ENCODE results near the gene BCL2L12.
A peak's percentile ranks its signal among the peaks of the same experiment; 100 is the strongest.

Gene BCL2L12

GRCh38 chr19:49641688-49642491 is 23.8 kb upstream of the BCL2L12 start, which contains the start of gene SCAF1:
Gene SCAF1, plus strand, starts transcription at chr19:49642209. Its CDS starts 2,818 bp downstream, at chr19:49645027.
- peak; percentile 93 to 100 (median 99) for DNase-seq

DNA sequence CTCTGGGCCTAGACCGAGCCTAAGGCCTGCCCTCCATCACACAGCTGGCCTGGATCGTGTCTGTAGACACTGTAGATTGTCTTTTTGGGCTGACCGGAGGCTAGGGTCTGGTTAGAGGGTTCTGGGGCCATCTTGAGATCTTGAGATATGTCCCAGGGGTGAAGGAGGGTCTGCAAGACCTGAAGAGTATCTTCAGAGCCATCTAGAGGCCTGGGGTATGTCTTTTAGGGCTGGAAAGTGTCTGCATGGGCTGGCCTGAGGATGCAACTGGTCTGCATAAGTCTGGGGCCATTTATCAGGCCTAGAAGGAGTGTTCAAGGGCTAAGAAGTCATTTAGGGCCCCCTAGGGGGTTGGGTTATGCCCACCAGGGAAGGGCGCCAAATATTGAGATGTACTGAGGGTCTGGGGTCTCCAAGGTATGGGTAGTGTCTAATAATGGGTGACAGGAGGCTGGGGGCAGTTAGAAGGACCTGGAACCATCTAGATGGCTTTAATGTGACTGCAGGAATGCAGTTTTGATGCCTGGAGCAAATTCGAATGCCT is 23.2 kb upstream of the BCL2L12 start:
- no peak for DNase-seq

- DNase-seq: no peak
These were observed 22.3 kb upstream of the BCL2L12 start for GRCh38 chr19:49643466-49643865.

DNA sequence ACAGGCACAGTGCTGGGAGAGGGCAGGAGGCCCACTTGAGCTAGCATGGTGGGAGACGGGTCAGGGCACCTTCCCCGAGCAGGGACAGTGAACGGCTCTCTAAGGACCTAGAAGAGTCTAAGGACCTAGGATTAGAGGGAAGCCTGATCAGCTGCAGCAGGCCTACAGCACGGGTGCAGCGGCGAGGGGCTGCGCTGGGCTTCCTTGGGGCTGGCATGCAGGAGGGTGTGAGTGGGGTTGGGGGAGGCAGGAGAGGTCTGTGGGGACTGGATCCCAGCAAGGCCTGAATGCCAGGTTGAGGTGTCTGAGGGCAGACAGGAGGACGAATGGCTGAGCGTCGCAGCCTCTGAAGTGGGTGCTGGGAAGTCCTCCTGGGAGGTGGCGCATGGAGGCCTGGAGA is 20.1 kb upstream of the BCL2L12 start:
- no peak for DNase-seq

- no peak for DNase-seq
These were observed 19.7 kb upstream of the BCL2L12 start for GRCh38 chr19:49645995-49646394.

- no peak for DNase-seq
These were observed 19.1 kb upstream of the BCL2L12 start for GRCh38 chr19:49646586-49646985.

GRCh38 chr19:49651029-49651819 is 14.5 kb upstream of the BCL2L12 start:
- no peak for DNase-seq

GRCh38 chr19:49651820-49652550 is 13.7 kb upstream of the BCL2L12 start:
- no peak for DNase-seq

DNA sequence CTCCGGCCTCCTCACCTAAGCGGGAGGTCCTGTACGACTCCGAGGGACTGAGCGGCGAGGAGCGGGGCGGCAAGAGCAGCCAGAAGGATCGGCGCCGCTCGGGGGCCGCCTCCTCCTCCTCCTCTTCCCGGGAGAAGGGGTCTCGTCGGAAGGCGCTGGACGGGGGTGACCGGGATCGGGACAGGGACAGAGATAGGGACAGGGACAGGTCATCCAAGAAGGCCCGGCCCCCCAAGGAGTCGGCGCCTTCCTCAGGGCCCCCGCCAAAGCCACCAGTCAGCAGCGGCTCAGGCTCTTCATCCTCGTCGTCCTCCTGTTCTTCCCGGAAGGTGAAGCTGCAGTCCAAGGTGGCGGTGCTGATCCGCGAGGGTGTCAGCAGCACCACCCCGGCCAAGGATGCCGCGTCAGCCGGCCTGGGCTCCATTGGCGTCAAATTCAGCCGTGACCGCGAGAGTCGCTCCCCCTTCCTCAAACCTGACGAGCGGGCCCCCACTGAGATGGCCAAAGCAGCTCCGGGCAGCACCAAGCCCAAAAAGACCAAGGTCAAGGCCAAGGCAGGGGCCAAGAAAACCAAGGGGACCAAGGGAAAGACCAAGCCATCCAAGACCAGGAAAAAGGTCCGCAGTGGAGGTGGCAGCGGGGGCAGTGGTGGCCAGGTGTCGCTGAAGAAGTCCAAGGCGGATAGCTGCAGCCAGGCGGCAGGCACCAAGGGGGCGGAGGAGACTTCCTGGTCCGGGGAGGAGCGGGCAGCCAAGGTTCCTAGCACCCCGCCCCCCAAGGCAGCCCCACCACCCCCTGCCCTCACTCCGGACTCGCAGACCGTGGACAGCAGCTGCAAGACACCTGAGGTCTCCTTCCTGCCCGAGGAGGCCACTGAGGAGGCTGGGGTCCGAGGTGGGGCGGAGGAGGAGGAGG is 12.9 kb upstream of the BCL2L12 start:
- DNase-seq: no peak

DNA sequence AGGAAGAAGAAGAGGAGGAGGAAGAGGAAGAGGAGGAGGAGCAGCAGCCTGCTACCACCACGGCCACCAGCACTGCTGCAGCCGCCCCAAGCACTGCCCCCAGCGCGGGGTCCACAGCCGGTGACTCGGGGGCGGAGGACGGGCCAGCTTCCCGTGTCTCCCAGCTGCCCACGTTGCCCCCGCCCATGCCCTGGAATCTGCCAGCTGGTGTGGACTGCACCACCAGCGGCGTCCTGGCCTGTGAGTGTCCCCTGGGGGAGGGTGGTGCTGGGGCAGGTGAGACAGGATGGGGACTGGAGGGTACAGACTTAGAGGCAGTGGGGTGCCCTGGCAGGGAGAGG is 12.3 kb upstream of the BCL2L12 start:
- no peak for DNase-seq

DNA sequence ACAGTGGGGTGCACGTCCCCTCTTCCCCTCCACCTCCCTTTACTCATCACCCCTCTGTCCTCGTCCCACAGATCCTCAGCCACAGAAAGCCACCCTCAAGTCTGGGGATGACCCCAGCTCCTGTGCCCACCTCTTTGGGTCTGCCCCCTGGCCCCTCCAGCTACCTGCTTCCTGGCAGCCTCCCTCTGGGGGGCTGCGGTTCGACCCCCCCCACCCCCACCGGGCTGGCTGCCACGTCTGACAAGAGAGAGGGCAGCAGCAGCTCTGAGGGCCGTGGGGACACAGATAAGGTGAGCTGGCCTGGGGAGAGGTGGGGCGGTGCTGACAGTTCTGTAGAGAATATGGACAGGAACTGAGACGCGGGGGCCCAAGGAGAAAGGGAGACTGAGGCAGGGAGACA is 11.2 kb upstream of the BCL2L12 start:
- no peak for DNase-seq

DNA sequence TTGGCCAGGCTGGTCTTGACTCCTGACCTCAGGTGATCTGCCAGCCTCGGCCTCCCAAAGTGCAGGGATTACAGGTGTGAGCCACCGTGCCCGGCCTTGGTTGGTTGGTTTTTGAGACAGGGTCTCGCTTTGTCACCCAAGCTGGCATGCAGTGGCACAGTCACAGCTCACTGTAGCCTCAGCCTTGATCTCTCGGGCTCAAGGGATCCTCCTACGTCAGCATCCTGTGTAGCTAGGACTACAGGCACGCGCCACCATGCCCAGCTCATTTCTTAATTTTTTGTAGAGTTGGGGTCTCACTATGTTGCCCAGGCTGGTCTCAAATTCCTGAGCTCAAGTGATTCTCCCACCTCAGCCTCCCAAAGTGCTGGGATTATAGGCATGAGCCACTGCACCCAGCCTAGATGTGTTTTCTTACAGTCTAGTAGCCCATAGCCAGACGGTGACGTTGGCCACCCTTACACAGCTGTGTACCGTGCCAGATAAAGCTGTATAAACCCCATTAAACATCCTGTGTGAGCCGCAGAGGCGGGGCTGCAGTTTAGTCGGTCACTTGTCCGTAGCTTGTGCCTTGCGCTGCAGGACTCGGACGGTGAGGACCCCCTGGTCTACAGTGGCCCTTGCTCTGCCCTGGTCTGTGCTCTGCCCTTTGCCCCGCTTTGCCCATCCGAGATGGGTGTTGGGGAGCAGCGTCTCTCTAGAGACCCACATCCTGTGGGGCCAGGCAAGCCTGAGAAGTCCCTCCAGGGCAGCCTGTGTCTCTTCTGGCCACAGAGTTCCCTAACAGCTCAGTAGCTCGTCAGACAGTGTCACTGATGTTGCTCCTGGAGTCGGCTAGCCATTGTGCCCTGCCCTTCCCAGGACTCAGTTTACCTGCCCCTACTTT is 9.9 kb upstream of the BCL2L12 start:
- DNase-seq: no peak

GRCh38 chr19:49656456-49657109 is 9.2 kb upstream of the BCL2L12 start:
- no peak for DNase-seq

GRCh38 chr19:49657493-49658138 is 8.1 kb upstream of the BCL2L12 start:
- DNase-seq: no peak

DNA sequence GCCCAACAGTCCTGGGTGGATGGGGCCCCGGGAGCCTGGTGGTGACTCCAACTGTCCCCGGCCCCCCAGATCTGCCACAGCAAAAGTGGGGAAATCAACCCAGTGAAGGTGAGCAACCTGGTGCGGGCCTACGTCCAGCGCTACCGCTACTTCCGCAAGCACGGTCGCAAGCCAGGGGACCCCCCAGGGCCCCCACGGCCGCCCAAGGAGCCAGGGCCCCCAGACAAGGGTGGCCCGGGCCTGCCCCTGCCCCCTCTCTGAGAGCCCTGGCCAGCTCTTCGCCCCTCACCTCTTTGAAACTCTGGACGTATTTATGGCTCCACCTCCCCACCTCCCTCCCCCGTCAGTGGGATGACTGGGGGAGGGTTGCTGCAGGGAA is 7.6 kb upstream of the BCL2L12 start:
- no peak for DNase-seq

- DNase-seq: no peak
These were observed 6.9 kb upstream of the BCL2L12 start for GRCh38 chr19:49658566-49659442.

DNA sequence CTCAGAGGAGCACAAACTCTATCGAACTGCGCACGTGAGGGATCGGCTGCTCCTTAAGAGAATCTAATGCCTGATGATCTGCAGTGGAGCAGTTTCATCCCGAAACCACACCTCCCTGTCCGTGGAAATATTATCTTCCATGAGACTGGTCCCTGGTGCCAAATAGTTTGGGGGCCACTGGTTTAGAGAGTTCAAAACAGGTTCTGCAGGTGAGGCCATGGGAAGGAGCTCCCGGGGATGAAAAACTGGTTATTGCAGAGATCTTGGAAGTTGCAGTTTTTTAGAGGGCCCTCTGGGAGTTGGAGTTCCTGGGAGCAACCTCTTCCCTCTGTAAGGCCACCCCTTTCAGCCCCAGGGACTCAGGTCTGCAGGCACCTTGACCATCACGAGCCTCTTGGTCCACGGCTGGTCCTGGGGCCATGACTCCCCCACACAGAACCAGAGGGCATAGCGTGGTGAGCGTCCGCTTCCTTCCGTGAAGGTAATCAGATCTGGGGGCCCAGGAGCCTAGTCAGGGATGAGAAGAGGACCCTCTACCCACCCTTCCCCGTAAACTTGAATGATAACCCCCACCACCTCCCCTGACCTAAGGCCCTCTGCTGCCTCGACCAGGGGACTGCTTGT is 5.3 kb upstream of the BCL2L12 start:
- DNase-seq: no peak

Data from hypothalamus (tissue), 51 donors.